Measurements from ENCODE around the gene KPNA2.

GRCh38 chr17:68060336-68060735 lies 24.8 kb downstream of the KPNA2 start:
- no peak for TF ChIP-seq CTCF (IDR thresholded peaks at IDR 0.05)
- no peak for TF ChIP-seq POLR2A (IDR thresholded peaks at IDR 0.05)

All from testis (tissue), 2 donors.